ENCODE results near the gene NOS3. TPM values are rescaled to one million over a fixed set of nuclear protein-coding genes. Genes with fewer than 3 reads are reported as not detected.

Gene NOS3
- total and polyA plus RNA-seq, 2 donors from 2014 or later = 9.3 to 51.7 TPM

- Histone ChIP-seq H3K4me1 (ENCODE audit: control insufficient read depth in 2 of 3, insufficient read depth in 2 of 3, low read depth in 1 of 3, low read length in 3 of 3) (peaks cover 0 to 15% (median 0%) of the 10 kb centered on the region in 3 donors), H3K9me3 (ENCODE audit: control insufficient read depth in 2 of 3, insufficient read depth in 1 of 3, low read length in 3 of 3) (no peaks in the 10 kb centered on the region), H3K36me3 (ENCODE audit: control insufficient read depth in 2 of 3, insufficient read depth in 3 of 3, low read length in 3 of 3) (no peaks in the 10 kb centered on the region), H3K9ac (ENCODE audit: low read length in 3 of 3) (no peak overlapping the region), H3K27me3 (ENCODE audit: control insufficient read depth, insufficient read depth, low read length) (peaks cover 5% of the 10 kb centered on the region), H3K27ac (ENCODE audit: low read depth in 2 of 2, low read length in 2 of 2) (no peak overlapping the region), H3K4me3 (ENCODE audit: low read length in 3 of 3) (no peak overlapping the region)
- TF ChIP-seq CTCF (IDR thresholded peaks at IDR 0.05; ENCODE audit: borderline replicate concordance, extremely low read depth, insufficient read depth) = no peak
- DNase-seq (peak in 1 of 5 donors; percentile 22), FAIRE-seq (no peak)
- intact Hi-C loops (cut with DNase I) = no loop called here
These were observed 29.4 kb downstream of the NOS3 start for GRCh38 chr7:151020231-151020630.

- Histone ChIP-seq H3K36me3 (ENCODE audit: control insufficient read depth in 2 of 3, insufficient read depth in 3 of 3, low read length in 3 of 3) (no peaks in the 10 kb centered on the region), H3K4me1 (ENCODE audit: control insufficient read depth in 2 of 3, insufficient read depth in 2 of 3, low read depth in 1 of 3, low read length in 3 of 3) (peaks cover 0 to 11% (median 0%) of the 10 kb centered on the region in 3 donors), H3K4me3 (ENCODE audit: low read length in 3 of 3) (no peak overlapping the region), H3K27ac (ENCODE audit: low read depth in 2 of 2, low read length in 2 of 2) (no peak overlapping the region), H3K9me3 (ENCODE audit: control insufficient read depth in 2 of 3, insufficient read depth in 1 of 3, low read length in 3 of 3) (no peaks in the 10 kb centered on the region), H3K9ac (ENCODE audit: low read length in 3 of 3) (no peak overlapping the region), H3K27me3 (ENCODE audit: control insufficient read depth, insufficient read depth, low read length) (no peaks in the 10 kb centered on the region)
- FAIRE-seq (no peak), DNase-seq (peak in 1 of 5 donors; percentile 45)
- no peak for TF ChIP-seq CTCF (IDR thresholded peaks at IDR 0.05; ENCODE audit: borderline replicate concordance, extremely low read depth, insufficient read depth)
- intact Hi-C loops (cut with DNase I) = no loop called here
These were observed 32.4 kb downstream of the NOS3 start for GRCh38 chr7:151023232-151023631.

GRCh38 chr7:151024435-151025056 lies 33.7 kb downstream of the NOS3 start, which contains the start of gene ATG9B:
TSS of gene ATG9B (minus strand) at chr7:151024494. CDS start at chr7:151024423, 71 bp downstream.
- no peaks in the 10 kb centered on the region for H3K4me1 ChIP-seq (ENCODE audit: control insufficient read depth in 2 of 3, insufficient read depth in 2 of 3, low read depth in 1 of 3, low read length in 3 of 3)
- no peak for FAIRE-seq

More at GRCh38 chr7:151024435-151025056, 33.7 kb downstream of the NOS3 start, which contains the start of gene ATG9B:
- Histone ChIP-seq H3K9me3 (ENCODE audit: control insufficient read depth in 2 of 3, insufficient read depth in 1 of 3, low read length in 3 of 3) (no peaks in the 10 kb centered on the region), H3K36me3 (ENCODE audit: control insufficient read depth in 2 of 3, insufficient read depth in 3 of 3, low read length in 3 of 3) (no peaks in the 10 kb centered on the region), H3K27ac (ENCODE audit: low read depth in 2 of 2, low read length in 2 of 2) (no peak within 1 kb of the TSS), H3K27me3 (ENCODE audit: control insufficient read depth, insufficient read depth, low read length) (no peaks in the 10 kb centered on the region), H3K4me3 (ENCODE audit: low read length in 3 of 3) (no peak within 1 kb of the TSS), H3K9ac (ENCODE audit: low read length in 3 of 3) (no peak within 1 kb of the TSS)
- intact Hi-C loops (cut with DNase I) = no loop called here
- no peak for TF ChIP-seq CTCF (IDR thresholded peaks at IDR 0.05; ENCODE audit: borderline replicate concordance, extremely low read depth, insufficient read depth)
- no peak for DNase-seq
